GM12872 (cell line): ENCODE data around the gene TSTD2.

Experiments used
- CTCF ChIP-seq: IDR thresholded peaks from 3 replicates; pipeline ENCODE4 v1.5.1; 2011; ENCODE audit warnings: low read depth, mild to moderate bottlenecking, low read length, moderate library complexity; ENCODE audit not compliant: insufficient read depth

The TSTD2 gene

GRCh38 chr9:97599314-97599846 lies 33.8 kb downstream of the TSTD2 start:
- TF ChIP-seq CTCF = no peak

GRCh38 chr9:97598461-97599288 lies 34.5 kb downstream of the TSTD2 start:
- peak; percentile 95 for TF ChIP-seq CTCF

GRCh38 chr9:97596906-97597305 lies 36.3 kb downstream of the TSTD2 start:
- no peak for TF ChIP-seq CTCF

- TF ChIP-seq CTCF = no peak
Observed at GRCh38 chr9:97594381-97594921, 38.7 kb downstream of the TSTD2 start.

- TF ChIP-seq CTCF = no peak
Observed at GRCh38 chr9:97593960-97594359, 39.2 kb downstream of the TSTD2 start.

GRCh38 chr9:97592126-97592525 lies 41.0 kb downstream of the TSTD2 start:
- TF ChIP-seq CTCF = no peak

- no peak for TF ChIP-seq CTCF
Observed at GRCh38 chr9:97591535-97591934, 41.6 kb downstream of the TSTD2 start.
